Measurements from ENCODE around the gene ADGRE2. TPM values are rescaled to one million over a fixed set of nuclear protein-coding genes. Genes with fewer than 3 reads are reported as not detected.
"Not testable (repeated sequence)": the region's sequence is repeated elsewhere in the genome, so short reads cannot be mapped to it uniquely, and the experiment has no call there.

Gene ADGRE2
- total RNA-seq, 2 donors from 2014 or later = 0.72 to 3.1 TPM

DNA sequence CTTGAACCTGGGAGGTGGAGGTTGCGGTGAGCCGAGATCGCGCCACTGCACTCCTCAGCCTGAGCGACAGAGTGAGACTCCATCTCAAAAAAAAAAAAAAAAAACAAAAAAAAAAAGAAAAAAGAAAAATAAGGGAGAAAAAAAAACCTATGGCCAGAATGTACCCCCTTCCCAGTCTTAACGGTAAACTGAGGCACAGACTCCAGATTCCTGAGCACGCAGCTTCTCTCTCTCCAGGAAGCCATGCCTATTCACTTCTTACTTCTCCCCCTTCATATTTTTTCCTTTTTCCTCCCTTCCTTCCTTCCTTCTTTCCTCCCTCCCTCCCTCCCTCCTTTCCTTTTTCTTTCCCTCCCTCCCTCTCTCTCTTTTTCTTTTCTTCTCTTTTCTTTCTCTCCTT lies 5.4 kb downstream of the ADGRE2 start:
- peaks cover 0 to 2% of the 10 kb centered on the region in 2 donors for H3K9me3 Mint-ChIP-seq
- no peaks in the 10 kb centered on the region for H3K36me3 Mint-ChIP-seq (ENCODE audit: insufficient read depth in 2 of 2)
- no peak for DNase-seq
- H3K4me1 Mint-ChIP-seq (ENCODE audit: low read depth) = peaks cover 10% of the 10 kb centered on the region
- no peak overlapping the region for H3K27ac Mint-ChIP-seq
- no peak for ATAC-seq (replicated peaks in 1 of 2)
- H3K27me3 Mint-ChIP-seq (ENCODE audit: low read depth) = peaks cover 11% of the 10 kb centered on the region
- no peak overlapping the region for H3K4me3 Mint-ChIP-seq

DNA sequence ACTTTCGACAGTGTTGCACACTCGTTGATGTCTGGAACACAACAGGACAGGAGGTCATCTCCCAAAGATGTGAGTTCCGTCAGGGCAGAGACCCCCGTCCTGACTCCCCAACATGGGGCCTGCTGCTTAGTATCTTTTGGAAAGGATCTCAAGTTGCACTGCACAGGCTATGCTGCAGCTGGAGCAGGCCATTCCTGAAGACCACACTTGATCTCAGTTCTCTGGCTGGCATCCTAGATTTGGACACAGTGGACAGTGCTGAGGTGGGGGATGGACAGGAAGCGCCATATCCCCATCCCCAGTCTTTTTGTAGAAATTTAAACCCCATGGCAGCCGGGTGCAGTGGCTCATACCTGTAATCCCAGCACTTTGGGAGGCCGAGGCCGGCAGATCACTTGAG lies 5.9 kb downstream of the ADGRE2 start:
- DNase-seq = no peak
- Mint-ChIP-seq H3K4me1 (ENCODE audit: low read depth) (peaks cover 10% of the 10 kb centered on the region), H3K36me3 (ENCODE audit: insufficient read depth in 2 of 2) (no peaks in the 10 kb centered on the region), H3K27ac (no peak overlapping the region), H3K27me3 (ENCODE audit: low read depth) (peaks cover 11% of the 10 kb centered on the region), H3K9me3 (no peaks in the 10 kb centered on the region), H3K4me3 (no peak overlapping the region)
- no peak for ATAC-seq (replicated peaks in 1 of 2)

GRCh38 chr19:14770944-14771839 lies 7.2 kb downstream of the ADGRE2 start:
- no peaks in the 10 kb centered on the region for H3K36me3 Mint-ChIP-seq (ENCODE audit: insufficient read depth in 2 of 2)
- H3K4me3 Mint-ChIP-seq = no peak overlapping the region
- H3K4me1 Mint-ChIP-seq (ENCODE audit: low read depth) = peaks cover 9% of the 10 kb centered on the region
- no peak for DNase-seq
- peaks cover 14% of the 10 kb centered on the region for H3K27me3 Mint-ChIP-seq (ENCODE audit: low read depth)
- H3K9me3 Mint-ChIP-seq = no peaks in the 10 kb centered on the region
- ATAC-seq (replicated peaks in 1 of 2) = no peak
- H3K27ac Mint-ChIP-seq = no peak overlapping the region

DNA sequence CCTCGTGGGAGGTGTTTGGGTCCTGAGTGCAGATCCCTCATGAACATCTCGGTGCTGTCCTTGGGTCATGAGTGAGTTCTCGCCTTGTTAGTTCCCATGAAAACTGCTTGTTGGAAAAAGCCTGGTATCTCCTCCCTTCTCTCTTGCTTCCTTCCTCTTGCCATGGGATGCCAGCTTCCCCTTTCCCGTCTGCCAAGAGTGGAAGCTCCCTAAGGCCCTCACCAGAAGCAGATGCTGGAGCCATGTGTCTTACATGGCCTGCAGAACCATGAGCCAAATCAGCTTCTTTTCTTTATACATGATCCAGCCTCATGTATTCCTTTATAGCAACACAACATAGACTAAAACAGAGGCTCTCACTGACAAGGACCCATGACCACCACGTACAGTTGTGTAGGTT lies 8.2 kb downstream of the ADGRE2 start:
- Mint-ChIP-seq H3K9me3 (no peaks in the 10 kb centered on the region), H3K4me1 (ENCODE audit: low read depth) (no peaks in the 10 kb centered on the region), H3K4me3 (no peak overlapping the region), H3K27ac (no peak overlapping the region), H3K27me3 (ENCODE audit: low read depth) (peaks cover 8% of the 10 kb centered on the region), H3K36me3 (ENCODE audit: insufficient read depth in 2 of 2) (no peaks in the 10 kb centered on the region)
- DNase-seq (no peak), ATAC-seq (replicated peaks in 1 of 2) (no peak)

GRCh38 chr19:14769201-14769600 lies 9.2 kb downstream of the ADGRE2 start:
- Mint-ChIP-seq H3K4me1 (ENCODE audit: low read depth) (no peaks in the 10 kb centered on the region), H3K9me3 (no peaks in the 10 kb centered on the region), H3K27me3 (ENCODE audit: low read depth) (peaks cover 11% of the 10 kb centered on the region), H3K4me3 (no peak overlapping the region), H3K27ac (no peak overlapping the region), H3K36me3 (ENCODE audit: insufficient read depth in 2 of 2) (no peaks in the 10 kb centered on the region)
- DNase-seq = no peak
- ATAC-seq (replicated peaks in 1 of 2) = no peak

DNA sequence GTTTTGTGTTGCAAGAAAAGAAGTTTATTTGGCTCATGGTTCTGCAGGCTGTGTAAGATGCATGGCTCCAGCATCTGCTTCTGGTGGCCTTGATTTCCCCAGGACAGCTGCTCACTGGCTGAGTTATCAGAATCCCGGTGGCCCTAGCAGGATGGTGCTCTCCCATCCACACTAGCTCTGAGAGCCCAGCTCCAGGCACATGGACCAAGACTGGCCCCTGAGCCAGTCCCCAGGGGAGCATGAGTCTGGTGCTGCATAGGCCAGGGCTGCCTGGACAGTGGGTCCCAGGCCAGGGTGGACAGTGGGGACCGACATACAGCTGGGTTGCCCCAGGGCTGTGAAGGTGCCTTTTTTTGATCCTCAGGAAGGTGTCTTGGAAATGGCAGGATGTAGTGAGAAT lies 10.4 kb downstream of the ADGRE2 start:
- ATAC-seq (replicated peaks in 1 of 2) (no peak), DNase-seq (no peak)
- Mint-ChIP-seq H3K9me3 (no peaks in the 10 kb centered on the region), H3K27me3 (ENCODE audit: low read depth) (peaks cover 19% of the 10 kb centered on the region), H3K4me3 (no peak overlapping the region), H3K36me3 (ENCODE audit: insufficient read depth in 2 of 2) (no peaks in the 10 kb centered on the region), H3K27ac (no peak overlapping the region), H3K4me1 (ENCODE audit: low read depth) (no peaks in the 10 kb centered on the region)

GRCh38 chr19:14767466-14767971 lies 10.8 kb downstream of the ADGRE2 start:
- Mint-ChIP-seq H3K36me3 (ENCODE audit: insufficient read depth in 2 of 2) (no peaks in the 10 kb centered on the region), H3K4me3 (no peak overlapping the region), H3K4me1 (ENCODE audit: low read depth) (no peaks in the 10 kb centered on the region), H3K27ac (no peak overlapping the region), H3K27me3 (ENCODE audit: low read depth) (peaks cover 19% of the 10 kb centered on the region), H3K9me3 (no peaks in the 10 kb centered on the region)
- no peak for DNase-seq
- no peak for ATAC-seq (replicated peaks in 1 of 2)

GRCh38 chr19:14765841-14766240 lies 12.5 kb downstream of the ADGRE2 start:
- not testable (repeated sequence) for DNase-seq; ATAC-seq (replicated peaks in 1 of 2); H3K36me3 Mint-ChIP-seq (ENCODE audit: insufficient read depth in 2 of 2); H3K9me3 Mint-ChIP-seq; H3K4me1 Mint-ChIP-seq (ENCODE audit: low read depth); H3K4me3 Mint-ChIP-seq; H3K27ac Mint-ChIP-seq
- peaks cover 19% of the 10 kb centered on the region for H3K27me3 Mint-ChIP-seq (ENCODE audit: low read depth)

- Mint-ChIP-seq H3K27ac (peak overlapping the region; percentile 60), H3K27me3 (ENCODE audit: low read depth) (peaks cover 19% of the 10 kb centered on the region)
- H3K9me3 Mint-ChIP-seq; DNase-seq; H3K36me3 Mint-ChIP-seq (ENCODE audit: insufficient read depth in 2 of 2); ATAC-seq (replicated peaks in 1 of 2); H3K4me1 Mint-ChIP-seq (ENCODE audit: low read depth); H3K4me3 Mint-ChIP-seq: not testable (repeated sequence)
These were observed 13.0 kb downstream of the ADGRE2 start for GRCh38 chr19:14765403-14765802.

DNA sequence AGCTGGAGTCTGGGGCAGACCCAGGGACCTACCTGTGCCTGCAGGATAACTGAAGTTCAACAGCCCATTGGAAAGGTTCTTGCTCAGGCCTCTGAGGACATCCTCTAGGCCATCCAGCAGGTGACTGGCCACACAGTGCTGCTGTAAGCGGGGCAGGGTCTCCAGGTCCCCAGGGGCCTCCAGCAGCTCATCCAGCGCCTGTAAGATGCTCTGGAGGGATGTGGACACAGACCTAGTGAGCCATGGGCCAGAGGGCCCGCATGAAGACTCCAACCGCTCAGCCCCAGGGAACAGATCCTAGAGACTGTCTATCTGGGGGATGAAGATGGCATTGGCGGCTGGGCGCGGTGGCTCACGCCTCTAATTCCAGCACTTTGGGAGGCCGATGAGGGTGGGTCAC lies 14.0 kb downstream of the ADGRE2 start:
- Mint-ChIP-seq H3K4me3 (no peak overlapping the region), H3K36me3 (ENCODE audit: insufficient read depth in 2 of 2) (no peaks in the 10 kb centered on the region), H3K27ac (no peak overlapping the region), H3K9me3 (no peaks in the 10 kb centered on the region), H3K4me1 (ENCODE audit: low read depth) (no peaks in the 10 kb centered on the region), H3K27me3 (ENCODE audit: low read depth) (peaks cover 19% of the 10 kb centered on the region)
- no peak for DNase-seq
- no peak for ATAC-seq (replicated peaks in 1 of 2)

- Mint-ChIP-seq H3K9me3 (no peaks in the 10 kb centered on the region), H3K36me3 (ENCODE audit: insufficient read depth in 2 of 2) (no peaks in the 10 kb centered on the region), H3K27me3 (ENCODE audit: low read depth) (peaks cover 19% of the 10 kb centered on the region), H3K4me3 (no peak overlapping the region), H3K27ac (no peak overlapping the region), H3K4me1 (ENCODE audit: low read depth) (no peaks in the 10 kb centered on the region)
- DNase-seq (no peak), ATAC-seq (replicated peaks in 1 of 2) (no peak)
These were observed 14.7 kb downstream of the ADGRE2 start for GRCh38 chr19:14763497-14764145.

GRCh38 chr19:14762111-14762510 lies 16.2 kb downstream of the ADGRE2 start:
- H3K27ac Mint-ChIP-seq = no peak overlapping the region
- no peak overlapping the region for H3K4me3 Mint-ChIP-seq
- ATAC-seq (replicated peaks in 1 of 2) = no peak
- no peaks in the 10 kb centered on the region for H3K36me3 Mint-ChIP-seq (ENCODE audit: insufficient read depth in 2 of 2)
- H3K4me1 Mint-ChIP-seq (ENCODE audit: low read depth) = no peaks in the 10 kb centered on the region
- H3K9me3 Mint-ChIP-seq = no peaks in the 10 kb centered on the region
- H3K27me3 Mint-ChIP-seq (ENCODE audit: low read depth) = peaks cover 19% of the 10 kb centered on the region
- no peak for DNase-seq

GRCh38 chr19:14761607-14762006 lies 16.8 kb downstream of the ADGRE2 start:
- Mint-ChIP-seq H3K4me1 (ENCODE audit: low read depth) (no peaks in the 10 kb centered on the region), H3K27me3 (ENCODE audit: low read depth) (peaks cover 18% of the 10 kb centered on the region), H3K4me3 (no peak overlapping the region), H3K9me3 (no peaks in the 10 kb centered on the region), H3K36me3 (ENCODE audit: insufficient read depth in 2 of 2) (no peaks in the 10 kb centered on the region), H3K27ac (no peak overlapping the region)
- ATAC-seq (replicated peaks in 1 of 2) (no peak), DNase-seq (no peak)

All from activated T-cell treated with anti-CD3 and anti-CD28 coated beads, Interleukin-2, amount 50 U/mL, for 72 hours (primary cell).